HG03354 (cell line): ENCODE data around the gene THSD7A.

Experiments
- ATAC-seq: cut with Tn5 transposase; IDR thresholded peaks from one replicate; pipeline ENCODE4 v1.9.1; 2021; ENCODE audit warnings: mild to moderate bottlenecking; ENCODE audit not compliant: unreplicated experiment, poor library complexity, severe bottlenecking

Gene THSD7A

DNA sequence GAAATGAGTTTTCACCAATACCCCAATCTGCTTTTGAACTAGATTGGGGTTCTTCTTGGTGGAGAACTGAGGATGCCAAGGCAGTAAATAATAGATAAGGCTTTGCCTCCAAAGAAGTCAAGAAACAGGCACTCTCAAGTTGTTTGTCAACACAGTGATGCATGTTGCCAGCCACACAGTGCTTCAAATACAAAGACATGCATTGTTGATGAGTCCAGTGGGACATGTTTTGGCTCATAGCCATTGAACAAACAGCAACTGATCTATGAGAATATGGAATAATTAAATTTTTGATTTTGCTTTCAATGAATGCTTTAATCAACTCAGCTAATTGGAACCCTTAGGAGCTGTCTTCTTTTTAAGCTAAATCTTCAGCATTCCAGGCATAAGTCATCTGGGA lies 346.4 kb downstream of the THSD7A start:
- ATAC-seq = no peak

GRCh38 chr7:11480143-11480542 lies 351.9 kb downstream of the THSD7A start:
- ATAC-seq = no peak

DNA sequence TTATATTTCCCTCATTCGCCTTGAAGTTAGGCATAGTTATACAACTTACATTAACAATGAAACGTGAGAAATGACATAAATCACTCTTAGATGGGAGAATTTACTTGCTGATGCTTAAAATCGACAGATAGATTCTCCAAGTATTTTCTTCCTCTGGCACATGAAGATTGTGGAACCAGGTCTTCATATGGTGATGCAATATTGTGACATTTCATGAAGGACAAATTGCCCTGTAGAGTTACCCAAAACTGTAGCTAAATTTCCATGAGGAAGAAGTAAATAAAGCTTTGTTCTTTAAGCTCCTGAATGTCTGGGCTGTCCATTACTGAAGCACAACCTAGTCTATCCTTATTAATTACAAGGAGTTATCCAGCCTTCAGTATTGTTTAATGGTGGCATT lies 353.1 kb downstream of the THSD7A start:
- no peak for ATAC-seq

DNA sequence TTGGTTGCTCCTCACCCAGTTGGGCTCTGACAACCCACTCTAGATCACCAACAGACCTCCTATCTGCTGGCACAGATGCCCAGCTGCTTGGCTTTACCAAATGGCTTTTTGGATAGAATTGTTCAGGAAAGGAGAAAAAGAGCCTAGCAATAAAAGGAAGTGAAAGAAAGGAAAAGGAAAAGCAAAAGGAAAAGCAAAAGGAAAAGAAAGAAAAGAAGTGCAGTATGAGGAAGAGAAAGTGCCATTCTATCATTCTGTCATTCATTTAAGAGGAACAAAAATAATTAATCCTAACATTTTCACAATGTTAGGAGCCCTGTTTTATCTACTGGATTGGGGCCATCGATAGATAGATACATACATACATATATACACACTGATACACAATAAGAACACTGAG lies 353.6 kb downstream of the THSD7A start:
- no peak for ATAC-seq

- ATAC-seq = no peak
Observed at GRCh38 chr7:11474902-11475585, 357.0 kb downstream of the THSD7A start.

- no peak for ATAC-seq
Observed at GRCh38 chr7:11473807-11474424, 358.1 kb downstream of the THSD7A start.

DNA sequence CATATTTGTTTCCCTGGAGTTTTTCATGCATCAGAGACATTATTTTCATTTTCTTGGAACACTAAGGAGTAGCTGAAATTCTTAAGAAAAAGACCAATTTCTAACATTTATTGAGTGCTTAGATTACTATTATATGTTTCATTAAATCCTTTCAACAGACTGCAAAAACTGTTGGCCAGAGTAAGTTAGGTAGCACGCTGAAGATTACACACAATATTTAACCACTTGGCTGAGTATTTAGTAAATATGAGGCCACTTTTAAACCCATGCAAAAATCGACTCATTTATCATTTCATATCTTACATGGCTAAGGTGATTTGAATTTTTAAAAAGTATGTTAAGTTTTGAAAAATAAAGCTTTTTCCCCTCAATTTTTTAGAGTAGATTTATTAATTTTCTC lies 358.8 kb downstream of the THSD7A start:
- ATAC-seq = no peak

DNA sequence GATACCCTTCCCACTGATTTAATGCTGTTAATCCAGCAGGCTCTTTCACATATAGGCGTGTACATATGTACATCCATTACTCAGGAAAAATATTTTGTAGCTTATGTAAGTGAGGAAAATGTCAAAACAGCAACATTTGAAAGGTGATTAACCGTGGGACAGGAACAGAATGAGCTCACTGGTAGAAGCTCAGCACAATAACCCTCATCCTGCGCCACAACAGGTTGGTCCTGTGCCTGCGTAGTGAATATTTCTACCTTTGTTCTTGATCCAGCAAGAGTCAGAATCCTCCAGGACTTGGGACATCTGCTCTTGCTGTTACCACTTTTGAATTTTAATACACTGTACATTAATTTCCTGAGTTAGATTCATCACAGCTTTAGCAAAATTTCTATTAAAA lies 359.4 kb downstream of the THSD7A start:
- no peak for ATAC-seq

DNA sequence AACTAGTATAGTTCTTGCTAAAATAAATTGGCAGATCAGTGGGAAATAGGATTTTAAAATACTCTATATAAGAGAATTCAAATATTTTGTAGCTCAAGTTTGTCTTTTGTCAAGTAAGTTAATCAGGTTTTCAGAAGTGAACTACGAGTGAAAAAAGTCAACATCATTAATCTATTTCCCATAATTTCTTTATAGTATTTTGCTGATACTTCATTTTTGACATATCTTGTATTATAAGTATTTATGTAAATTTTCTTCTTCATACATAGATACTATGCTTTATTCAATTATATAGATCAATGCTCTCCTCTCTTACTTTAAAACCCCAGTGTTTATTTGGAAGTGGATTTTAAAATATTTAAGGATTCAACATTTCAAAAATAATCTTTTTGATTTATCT lies 360.7 kb downstream of the THSD7A start:
- ATAC-seq = no peak

DNA sequence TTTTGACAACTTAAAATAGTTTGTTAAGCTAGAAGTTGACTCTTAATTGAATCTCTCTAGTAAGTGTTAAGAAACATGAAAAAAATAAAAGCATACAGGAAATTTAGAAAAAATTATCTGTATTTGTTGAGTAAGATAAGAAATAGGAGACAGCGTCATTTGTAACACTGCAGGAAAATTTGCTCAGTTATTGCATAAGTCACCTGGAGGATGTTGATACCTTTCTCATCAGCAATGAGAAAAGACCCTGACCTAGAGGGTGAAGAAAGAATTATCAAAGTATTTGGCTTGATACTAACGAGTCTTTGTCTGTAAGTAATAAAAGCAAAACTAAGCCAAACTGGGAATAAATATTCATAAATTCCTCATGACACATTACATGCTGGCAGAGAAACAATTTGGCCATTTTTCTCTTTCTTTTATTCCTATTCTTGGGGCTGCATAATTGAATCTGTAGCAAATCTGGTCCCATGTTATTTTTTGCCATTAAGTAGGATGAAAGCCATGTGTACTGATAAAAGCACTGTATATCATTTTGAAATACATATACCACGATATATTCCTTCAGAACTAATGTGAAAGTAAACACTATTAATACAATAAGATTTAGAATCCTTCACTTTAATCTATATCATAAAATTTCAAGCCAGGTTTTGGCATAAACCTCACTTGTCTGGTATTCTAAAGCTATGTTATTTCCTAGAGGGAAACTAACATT lies 362.8 kb downstream of the THSD7A start:
- ATAC-seq = no peak

- no peak for ATAC-seq
Observed at GRCh38 chr7:11466517-11467105, 365.4 kb downstream of the THSD7A start.

GRCh38 chr7:11464624-11465023 lies 367.4 kb downstream of the THSD7A start:
- ATAC-seq = no peak

DNA sequence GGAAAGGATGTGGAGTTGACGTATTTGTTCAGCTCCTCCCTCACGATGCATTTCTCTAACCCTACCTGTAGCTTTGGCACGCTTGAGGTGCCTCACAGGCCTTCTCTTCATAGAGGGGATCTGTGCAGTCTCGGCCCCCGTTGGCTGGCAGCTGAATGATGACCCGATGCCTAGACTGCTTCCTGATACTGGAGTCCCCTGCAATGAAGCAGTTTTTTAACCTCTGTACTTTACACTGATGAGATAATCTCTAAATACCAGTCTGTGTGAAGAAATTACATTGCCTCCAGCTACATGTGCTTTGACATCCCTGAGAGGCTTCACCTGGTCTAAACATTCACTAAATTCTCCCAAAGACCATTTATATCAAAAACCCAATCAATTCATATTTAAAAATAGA lies 370.1 kb downstream of the THSD7A start:
- ATAC-seq = no peak

- peak; percentile 67 for ATAC-seq
Observed at GRCh38 chr7:11458736-11459483, 373.1 kb downstream of the THSD7A start.

DNA sequence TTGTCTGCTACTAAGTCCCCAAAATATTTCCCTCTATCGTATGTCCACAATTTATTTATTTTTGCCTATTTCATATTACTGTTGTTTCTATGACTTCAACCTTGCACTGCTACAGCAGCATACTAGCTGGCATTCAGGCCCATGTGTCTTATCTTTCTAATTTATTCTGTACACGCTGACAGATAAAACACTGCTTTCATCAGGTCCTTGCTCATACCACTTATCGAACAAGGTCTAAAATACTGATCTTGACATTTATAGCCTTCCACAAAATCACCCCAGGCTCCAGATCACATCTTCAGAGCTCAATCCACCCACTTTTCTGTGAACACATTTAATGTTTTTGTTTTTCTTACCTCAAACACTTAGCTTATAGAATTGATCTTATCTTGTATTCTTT lies 374.6 kb downstream of the THSD7A start:
- no peak for ATAC-seq

DNA sequence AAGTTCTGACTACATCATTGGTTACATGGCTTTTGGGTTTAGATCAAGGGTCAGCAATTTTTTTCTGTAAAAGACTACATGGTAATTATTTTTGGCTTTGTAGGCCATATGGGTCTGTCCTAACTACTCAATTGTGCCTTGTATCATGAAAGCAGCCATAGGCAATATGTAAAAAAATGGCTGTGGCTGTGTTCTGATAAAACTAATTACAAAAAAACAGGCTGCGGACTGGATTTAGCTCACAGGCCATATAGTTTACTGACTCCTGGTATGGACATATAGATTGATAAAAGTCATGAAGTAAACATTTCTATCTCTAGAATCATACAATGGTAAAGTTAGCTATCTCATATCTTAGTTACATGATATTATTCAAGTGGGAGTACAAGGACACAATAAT lies 375.4 kb downstream of the THSD7A start:
- no peak for ATAC-seq

DNA sequence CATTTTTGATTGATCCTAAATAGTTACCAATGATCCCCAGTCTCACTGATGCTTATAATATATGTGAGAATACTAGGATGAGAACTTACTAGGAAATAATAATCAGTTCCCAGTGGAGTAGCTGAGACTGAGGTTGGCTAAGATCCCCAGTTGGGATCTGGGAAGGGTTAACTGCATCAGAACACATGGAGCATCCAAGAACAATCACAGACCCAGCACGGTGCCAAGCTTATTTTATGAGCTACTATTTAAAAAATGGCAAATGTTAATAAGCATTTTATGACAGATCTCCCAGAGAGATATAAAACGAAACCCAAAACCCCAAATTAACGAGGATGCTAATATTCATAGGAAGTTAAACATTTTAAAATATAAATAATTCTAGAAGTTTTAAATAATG lies 379.5 kb downstream of the THSD7A start:
- ATAC-seq = no peak

DNA sequence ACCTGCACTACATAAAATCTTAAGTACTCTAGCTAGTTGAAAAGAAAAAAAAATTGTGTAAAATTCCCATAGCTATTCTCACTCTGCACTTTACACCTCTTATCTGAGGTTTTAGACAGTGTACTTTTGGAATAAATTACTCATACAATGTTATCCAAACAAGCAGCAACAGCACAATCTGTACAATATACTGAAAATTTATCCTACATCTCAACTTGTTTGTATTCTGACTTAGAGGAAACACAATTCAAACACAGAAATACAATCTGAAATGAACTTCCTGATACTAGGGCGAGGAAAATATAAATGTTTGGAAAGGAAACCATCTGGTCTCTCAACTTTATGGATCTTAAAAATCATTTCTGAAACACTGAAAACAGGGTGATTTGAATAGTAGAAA lies 381.7 kb downstream of the THSD7A start:
- ATAC-seq = no peak

- ATAC-seq = no peak
Observed at GRCh38 chr7:11449316-11449715, 382.7 kb downstream of the THSD7A start.

- ATAC-seq = no peak
Observed at GRCh38 chr7:11448323-11448722, 383.7 kb downstream of the THSD7A start.
